GM12878 (cell line): Measurements from ENCODE around the gene CDH15. TPM values are rescaled to one million over a fixed set of nuclear protein-coding genes. Genes with fewer than 3 reads are reported as not detected.

Experiments used
- ATAC-seq: fragments of 200-7000 bp; cut with Tn5 transposase; 3 replicates; pipeline ENCODE4 v1.9.1; 2020; ENCODE audit warnings: mild to moderate bottlenecking, moderate library complexity
- BruUV-seq: library from RNA; stranded (reverse); fragments of 400-500 nt; replicated peaks from 2 replicates; lab custom pipeline; 2021; lab: Mats Ljungman, UMichigan
- CTCF ChIA-PET: fragments of 300-600 bp; sonication (Branson Sonifier 250); formaldehyde crosslinking; extraction: SDS; loops from one replicate; lab custom pipeline; 2021; ENCODE audit warnings: inconsistent platforms; lab: Yijun Ruan, JAX
- POLR2A ChIA-PET: fragments of 350-600 bp; formaldehyde crosslinking; extraction: SDS; loops from one replicate; lab custom pipeline; 2021; ENCODE audit warnings: inconsistent platforms; lab: Charles Lee
- RAD21 ChIA-PET: fragments of 300-600 bp; sonication (Branson Sonifier 250); formaldehyde crosslinking; loops from one replicate; lab custom pipeline; 2023; ENCODE audit warnings: antibody characterized with exemption; ENCODE audit not compliant: unreplicated experiment; lab: Charles Lee
- SMC1A ChIA-PET: fragments of 300-600 bp; sonication (Branson Sonifier 250); formaldehyde crosslinking; loops from one replicate; lab custom pipeline; 2023; ENCODE audit not compliant: unreplicated experiment, uncharacterized antibody; lab: Charles Lee
- DNase-seq: peaks from one replicate; pipeline ENCODE4 v3.0.0-alpha.2; 2011; ENCODE audit warnings: low read depth, low spot score
- FAIRE-seq: peaks from 3 replicates; lab custom pipeline; 2011; peaks lifted over from hg19 to GRCh38; lab: Jason Lieb, UNC
- H2AFZ ChIP-seq: 2 replicates; pipeline ENCODE4 v1.6.0; 2011; ENCODE audit warnings: low read depth, low read length, control low read depth; ENCODE audit not compliant: control insufficient read depth
- H3K27ac ChIP-seq: 2 replicates; pipeline ENCODE4 v1.5.1; 2011; ENCODE audit warnings: control low read depth; ENCODE audit not compliant: control insufficient read depth, insufficient read depth
- H3K27me3 ChIP-seq, 2 experiments: replicated peaks in 1 of 2; 2 replicates each; pipeline versions ENCODE4 v1.6.0 to v1.6.1; 2011; ENCODE audit warnings: low read length in 1 of 2; ENCODE audit not compliant: control insufficient read depth in 2 of 2, insufficient read depth in 2 of 2
- H3K36me3 ChIP-seq, 2 experiments: 2 replicates each; pipeline ENCODE4 v1.5.1; 2011; ENCODE audit warnings: low read length in 1 of 2; ENCODE audit not compliant: control insufficient read depth in 2 of 2, insufficient read depth in 2 of 2
- H3K4me1 ChIP-seq: 2 replicates; pipeline ENCODE4 v1.6.1; 2011; ENCODE audit warnings: mild to moderate bottlenecking, low read length, moderate library complexity, mixed read lengths; ENCODE audit not compliant: control insufficient read depth, insufficient read depth
- H3K4me2 ChIP-seq: 2 replicates; pipeline ENCODE4 v1.6.0; 2011; ENCODE audit warnings: control low read depth; ENCODE audit not compliant: control insufficient read depth, insufficient read depth
- H3K4me3 ChIP-seq: fragments of 200-600 bp; sonication (generic); 2 replicates; pipeline ENCODE4 v1.5.1; 2016
- H3K79me2 ChIP-seq: 2 replicates; pipeline ENCODE4 v1.6.0; 2011; ENCODE audit warnings: low read length; ENCODE audit not compliant: control insufficient read depth, insufficient read depth
- H3K9ac ChIP-seq: 2 replicates; pipeline ENCODE4 v1.8.0; 2011; ENCODE audit warnings: low read length, control low read depth, mixed read lengths; ENCODE audit not compliant: control insufficient read depth, insufficient read depth
- H3K9me3 ChIP-seq: replicated peaks from 3 replicates; pipeline ENCODE4 v1.5.1; 2011; ENCODE audit warnings: mild to moderate bottlenecking, low read length; ENCODE audit not compliant: control insufficient read depth, insufficient read depth
- H4K20me1 ChIP-seq: 2 replicates; pipeline ENCODE4 v1.6.0; 2011; ENCODE audit not compliant: control insufficient read depth, insufficient read depth
- BMI1 ChIP-seq: fragments of 450-650 bp; IDR thresholded peaks from 2 replicates; pipeline ENCODE4 v1.6.1; 2016; ENCODE audit warnings: mild to moderate bottlenecking, moderate library complexity, borderline replicate concordance
- CBX3 ChIP-seq: fragments of 200-600 bp; sonication (generic); IDR thresholded peaks from 2 replicates; pipeline ENCODE4 v1.6.1; 2016; ENCODE audit warnings: low read depth, borderline replicate concordance
- CEBPZ ChIP-seq: fragments of 150-350 bp; IDR thresholded peaks from 2 replicates; pipeline ENCODE4 v1.6.1; 2016; ENCODE audit warnings: low read depth, low read length
- CHD4 ChIP-seq: fragments of 200-600 bp; sonication (generic); IDR thresholded peaks from 2 replicates; pipeline ENCODE4 v1.6.1; 2016; ENCODE audit warnings: mild to moderate bottlenecking
- EP300 ChIP-seq, 2 experiments: fragments of 150-350 bp in 1 of 2; IDR thresholded peaks; 2 replicates each; pipeline ENCODE4 v1.6.1; 2011 to 2012; ENCODE audit warnings: low read depth in 2 of 2, low read length in 2 of 2, borderline replicate concordance in 1 of 2, improper control_type of control experiment in 1 of 2, inconsistent platforms in 1 of 2; ENCODE audit not compliant: control insufficient read depth in 1 of 2
- HDAC6 ChIP-seq: fragments of 200-600 bp; sonication (generic); IDR thresholded peaks from one replicate; pipeline ENCODE4 v1.8.0; 2017; ENCODE audit warnings: antibody characterized with exemption; ENCODE audit not compliant: unreplicated experiment
- HDGF ChIP-seq: fragments of 450-650 bp; IDR thresholded peaks from 2 replicates; pipeline ENCODE4 v1.6.1; 2016; ENCODE audit warnings: antibody characterized with exemption
- KDM1A ChIP-seq: fragments of 200-600 bp; sonication (generic); IDR thresholded peaks from 2 replicates; pipeline ENCODE4 v1.6.1; 2016; ENCODE audit warnings: borderline replicate concordance
- LARP7 ChIP-seq: fragments of 450-650 bp; IDR thresholded peaks from 2 replicates; pipeline ENCODE4 v1.6.1; 2017; ENCODE audit warnings: mild to moderate bottlenecking
- POLR2A ChIP-seq: IDR thresholded peaks from 2 replicates; pipeline ENCODE4 v1.6.1; 2011; ENCODE audit warnings: low read depth, mild to moderate bottlenecking, low read length
- SREBF2 ChIP-seq: IDR thresholded peaks from 2 replicates; pipeline ENCODE4 v1.6.1; 2012; ENCODE audit warnings: mild to moderate bottlenecking, low read length
- STAT3 ChIP-seq: IDR thresholded peaks from 2 replicates; pipeline ENCODE4 v1.6.1; 2011; ENCODE audit warnings: low read depth, low read length, improper control_type of control experiment
- SUPT20H ChIP-seq: IDR thresholded peaks from 2 replicates; pipeline ENCODE4 v1.6.1; 2011; ENCODE audit warnings: low read depth, mild to moderate bottlenecking, low read length, moderate library complexity, borderline replicate concordance; ENCODE audit not compliant: control insufficient read depth
- USF1 ChIP-seq: IDR thresholded peaks from 2 replicates; pipeline ENCODE4 v1.6.1; 2011; ENCODE audit warnings: borderline replicate concordance, low read depth, mild to moderate bottlenecking, moderate library complexity, mixed read lengths, low read length; ENCODE audit not compliant: insufficient read depth; ENCODE audit errors: extremely low read length
- ZNF274 ChIP-seq: IDR thresholded peaks from one replicate; pipeline ENCODE4 v1.8.0; 2011; ENCODE audit not compliant: insufficient read length, insufficient read depth
- WGBS: methylation state at CpG from one replicate; pipeline ENCODE4 v1.1.6; 2016; ENCODE audit warnings: low lambda C conversion rate; ENCODE audit not compliant: insufficient replicate concordance, insufficient coverage; ENCODE audit errors: missing lambda C conversion rate; 5-methylcytosine and 5-hydroxymethylcytosine counted together
- in situ Hi-C: fragments of 300-500 bp; cut with MboI; formaldehyde crosslinking; loops from 9 replicates; pipeline ENCODE4 v1.14.3; 2018; ENCODE audit warnings: mixed read lengths
- intact Hi-C: fragments of 100-400 bp; cut with micrococcal nuclease; formaldehyde crosslinking; loops from one replicate; pipeline ENCODE4 v1.14.2; 2022; ENCODE audit not compliant: unreplicated experiment
- polyA plus RNA-seq, 11 experiments: library from polyadenylated mRNA; depleted of rRNA in 4 of 11; unstranded in 6 of 11; stranded (reverse) in 5 of 11; fragments of >200 nt; fragmentation: Nextera tagmentation in 4 of 11; fragmentation: Illumina TruSeq in 1 of 11; extraction: Ambion mirVana in 4 of 11; extraction: Trizol in 1 of 11; gene quantifications; 1 replicate in 1 of 11; 2 replicates in 10 of 11; pipeline versions ENCODE4 v1.2.1 to v1.2.3, GENCODE V29; 2011 to 2016; ENCODE audit warnings: inconsistent platforms in 2 of 11, missing spikeins in 2 of 11, low read depth in 1 of 11
- total RNA-seq, 4 experiments: library from RNA; depleted of rRNA in 3 of 4; stranded (reverse); fragments of >200 nt in 3 of 4; fragmentation: Illumina TruSeq in 1 of 4; extraction: Trizol in 1 of 4; gene quantifications; 2 replicates each; pipeline versions ENCODE4 v1.2.1 to v1.2.3, GENCODE V29; 2013 to 2021

Gene CDH15
- total and polyA plus RNA-seq, 10 of the 15 experiments (the other 5 are each of a cell fraction or from before 2014, with no cell fraction given): 0.02 to 0.06 TPM; not detected in 8

GRCh38 chr16:89230255-89230654 is 58.7 kb downstream of the CDH15 start:
- Histone ChIP-seq H3K9me3 (peaks cover 19% of the 10 kb centered on the region), H3K4me2 (no peak overlapping the region), H4K20me1 (no peaks in the 10 kb centered on the region), H3K27ac (no peak overlapping the region), H3K36me3 (peaks cover 3 to 20% of the 10 kb centered on the region in 2 experiments), H3K9ac (no peak overlapping the region), H3K4me1 (no peaks in the 10 kb centered on the region), H2AFZ (no peak overlapping the region), H3K79me2 (no peaks in the 10 kb centered on the region), H3K4me3 (no peak overlapping the region), H3K27me3 (no peaks in the 10 kb centered on the region)
- ATAC-seq (no peak), DNase-seq (no peak), FAIRE-seq (no peak)
- ChIA-PET POLR2A (no interaction called here), CTCF (no interaction called here), RAD21 (no interaction called here), SMC1A (no interaction called here)
- BruUV-seq: no TSS peak
- TF ChIP-seq STAT3 (no peak), POLR2A (no peak), USF1 (no peak), EP300 (IDR thresholded peaks at IDR 0.05; ENCODE audit: borderline replicate concordance in 1 of 2, control insufficient read depth in 1 of 2, low read depth in 2 of 2, low read length in 2 of 2) (no peak)
- intact Hi-C loops (no loop called here), in situ Hi-C loops (no loop called here)
- 98% methylated on average over 14 of the region's 14 CpGs for WGBS

- Histone ChIP-seq H3K9ac (no peak overlapping the region), H3K4me3 (no peak overlapping the region), H3K27me3 (no peaks in the 10 kb centered on the region), H3K9me3 (peaks cover 12% of the 10 kb centered on the region; the same call in 2 of the 3 replicates), H4K20me1 (no peaks in the 10 kb centered on the region), H3K27ac (no peak overlapping the region), H3K36me3 (peaks cover under 1 to 7% of the 10 kb centered on the region in 2 experiments), H2AFZ (no peak overlapping the region), H3K79me2 (no peaks in the 10 kb centered on the region), H3K4me2 (no peak overlapping the region), H3K4me1 (no peaks in the 10 kb centered on the region)
- ChIA-PET RAD21 (no interaction called here), CTCF (no interaction called here), POLR2A (no interaction called here), SMC1A (no interaction called here)
- intact Hi-C loops (no loop called here), in situ Hi-C loops (no loop called here)
- 95% methylated on average over 2 of the region's 2 CpGs for WGBS
- DNase-seq (no peak), ATAC-seq (no peak), FAIRE-seq (no peak)
- BruUV-seq: no TSS peak
- TF ChIP-seq CEBPZ (no peak), SREBF2 (no peak), LARP7 (no peak), SUPT20H (no peak), KDM1A (no peak), CHD4 (no peak), HDAC6 (no peak), ZNF274 (no peak), HDGF (no peak), CBX3 (no peak), BMI1 (no peak)
Observed at GRCh38 chr16:89232107-89232506, 60.6 kb downstream of the CDH15 start.
